SIG-M5 (cell line): ENCODE results near the gene DENND1A.

Experiments used
- DNase-seq: peaks from one replicate; lab custom pipeline; 2025; lab: John Stamatoyannopoulos, UW

Gene DENND1A

DNA sequence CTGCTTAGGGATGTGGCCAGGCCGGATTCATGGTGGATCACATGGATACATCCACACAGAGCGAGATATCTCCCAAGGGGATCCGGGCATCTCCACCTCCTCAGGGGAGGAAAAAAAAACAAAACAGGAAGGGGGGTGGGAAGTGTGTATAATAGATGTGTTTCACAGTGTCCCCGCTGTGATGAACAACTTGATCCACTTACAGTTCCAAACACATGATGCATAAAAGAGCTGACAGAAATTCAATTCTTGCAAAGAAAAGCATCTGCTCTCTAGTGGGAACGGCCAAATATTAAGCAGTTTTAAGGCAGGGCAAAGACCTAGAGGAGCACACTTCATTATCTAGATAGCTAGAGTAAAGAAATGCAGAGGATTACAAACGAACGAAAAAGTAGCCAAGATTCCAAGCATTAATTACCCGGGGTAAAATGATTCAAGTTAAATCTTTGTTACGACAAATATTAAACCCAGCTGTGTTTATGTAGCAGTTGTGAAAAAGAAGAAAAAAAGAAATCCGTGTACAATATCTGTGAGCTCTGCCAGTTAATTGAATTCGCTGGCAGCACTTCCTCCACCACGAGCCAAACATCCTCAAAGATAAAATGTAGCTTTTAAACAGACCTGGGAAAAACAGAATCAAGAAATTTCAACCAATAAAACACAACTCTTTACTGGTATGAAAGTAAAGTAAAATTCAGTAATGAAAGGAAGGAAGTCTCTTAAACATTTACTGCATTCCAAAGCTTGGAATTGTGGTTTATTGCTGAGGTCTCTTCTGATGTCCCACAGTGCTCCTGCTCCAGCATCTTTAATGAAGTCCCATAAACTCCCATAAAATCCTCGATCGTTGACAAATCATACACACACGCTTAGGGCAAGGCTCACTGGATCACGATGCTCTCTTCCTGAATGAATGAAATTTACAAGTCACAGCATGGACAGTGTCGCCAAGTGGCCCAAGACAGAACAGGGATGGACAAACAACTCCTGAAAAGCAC is 360.9 kb downstream of the DENND1A start:
- DNase-seq: no peak

DNA sequence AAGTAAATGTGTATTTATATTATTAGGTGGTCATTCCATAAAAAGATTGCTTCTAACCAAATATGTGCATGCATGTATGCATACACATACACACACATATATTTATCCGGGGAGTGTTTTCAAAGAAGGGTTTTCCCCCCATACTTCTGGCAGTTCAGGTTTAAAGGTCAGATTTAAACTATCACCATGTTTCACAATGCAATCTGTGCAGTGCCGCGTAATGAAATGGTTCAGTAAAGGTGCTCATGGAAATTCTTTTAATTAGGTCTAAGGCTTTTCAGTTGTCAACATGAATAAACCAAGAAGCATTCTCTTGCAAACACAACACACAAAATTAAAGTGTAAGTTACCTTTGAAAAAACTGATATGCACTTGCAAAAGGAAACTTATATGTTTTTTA is 362.9 kb downstream of the DENND1A start:
- no peak for DNase-seq

DNA sequence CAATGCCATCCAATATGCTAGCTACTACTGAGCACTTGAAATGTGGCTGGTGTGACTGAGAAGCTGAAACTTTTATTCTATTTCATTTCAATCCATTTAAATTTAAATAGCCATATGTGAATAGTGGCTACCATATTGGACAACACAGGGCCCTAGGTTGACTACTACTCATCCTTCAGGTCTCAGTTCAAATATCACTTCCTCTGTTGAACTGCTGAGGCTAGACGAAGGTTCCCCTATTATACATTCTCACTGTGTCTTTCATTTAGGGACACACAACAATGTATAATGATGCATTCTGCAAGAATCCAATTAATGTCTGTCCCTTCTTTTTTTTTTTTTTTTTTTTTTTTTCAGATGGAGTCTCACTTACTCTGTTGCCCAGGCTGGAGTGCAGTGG is 365.3 kb downstream of the DENND1A start:
- no peak for DNase-seq

DNA sequence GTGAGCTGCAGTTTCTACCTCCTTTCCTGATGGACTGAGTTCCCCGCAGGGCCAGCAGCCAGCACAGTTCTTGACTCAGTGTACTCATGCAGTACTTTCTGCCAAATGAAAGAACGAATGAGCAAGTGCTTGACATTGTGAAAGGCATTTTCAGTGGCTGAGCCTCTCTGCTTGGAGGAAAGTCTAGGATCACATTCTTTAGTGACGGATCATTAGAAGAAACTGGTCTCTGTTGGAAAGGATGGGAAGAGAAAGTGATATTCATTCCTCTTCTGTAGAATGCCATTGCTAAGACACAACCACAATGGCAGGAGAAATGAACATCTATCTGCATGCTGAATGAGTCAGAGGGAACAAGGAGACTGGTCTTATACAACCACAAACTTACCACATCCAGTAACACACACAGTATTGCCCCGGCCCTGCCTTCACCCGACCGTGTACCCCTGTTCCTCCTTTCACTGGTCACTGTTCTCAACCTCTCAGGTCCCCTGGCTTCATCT is 367.0 kb downstream of the DENND1A start:
- DNase-seq: peak; percentile 20

DNA sequence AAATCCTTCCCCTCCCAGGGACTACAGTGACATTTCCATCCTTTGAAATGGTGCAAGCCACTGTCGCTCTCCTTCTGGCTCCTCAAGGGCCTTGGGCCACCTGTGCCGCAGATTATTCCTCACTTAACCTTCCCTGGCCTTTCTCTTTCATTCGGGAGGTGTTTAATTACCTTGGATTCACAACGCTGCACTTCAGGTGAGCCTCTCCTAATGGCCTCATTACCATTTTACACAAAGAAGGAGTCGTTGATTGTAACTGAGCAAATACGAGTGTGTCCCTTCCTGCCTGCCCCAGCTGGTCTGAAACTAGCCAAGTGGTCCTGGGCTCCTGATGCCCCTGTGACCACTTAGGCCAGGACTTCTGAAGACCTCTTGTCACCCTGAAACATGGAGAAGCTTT is 368.9 kb downstream of the DENND1A start:
- no peak for DNase-seq

DNA sequence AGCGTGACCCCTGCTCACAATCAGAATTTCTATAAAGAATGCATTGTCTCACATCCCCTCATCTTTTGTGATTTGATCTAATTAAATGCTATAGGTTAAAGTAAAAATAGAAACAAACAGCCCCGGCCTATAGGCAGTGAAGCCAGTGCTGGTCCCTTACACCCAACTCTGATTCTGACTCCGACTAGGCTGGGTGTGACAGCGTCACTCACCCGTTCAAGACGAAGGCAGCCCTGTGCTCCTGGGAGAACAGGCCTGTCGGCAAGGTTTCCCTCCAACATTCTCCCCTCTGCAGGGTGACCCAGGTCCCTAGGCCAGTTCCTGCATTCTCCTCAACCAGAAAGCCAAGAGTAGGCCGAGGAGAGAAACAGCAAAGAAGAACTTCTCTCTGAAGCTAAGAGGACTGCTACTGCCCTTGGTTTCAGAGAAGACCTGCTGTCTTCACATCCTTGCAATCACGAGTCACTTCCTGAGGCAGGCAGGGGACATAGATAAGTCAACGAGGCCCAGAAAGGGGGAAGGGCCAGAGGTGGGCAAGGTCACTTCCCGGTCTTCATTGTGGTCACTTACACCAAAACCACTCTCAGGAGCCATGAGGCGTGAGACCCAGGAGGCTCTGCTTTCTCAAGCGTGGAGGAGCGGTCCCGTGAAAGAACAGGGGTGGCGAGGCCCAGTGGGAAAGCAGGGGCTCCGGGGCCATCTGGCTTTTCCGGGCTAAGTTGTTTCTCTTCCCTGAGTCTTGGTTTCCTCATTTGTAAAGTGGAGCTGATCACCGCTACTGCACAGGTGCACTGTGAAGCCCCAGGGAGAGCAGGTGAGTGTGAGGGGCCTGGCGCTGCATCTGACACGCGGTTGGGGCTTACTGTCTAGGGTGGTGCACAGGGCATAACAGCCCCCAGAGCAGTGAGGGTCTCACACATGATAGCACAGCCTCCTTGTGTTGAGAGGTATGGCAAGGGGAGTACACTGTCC is 373.2 kb downstream of the DENND1A start:
- DNase-seq: no peak

DNA sequence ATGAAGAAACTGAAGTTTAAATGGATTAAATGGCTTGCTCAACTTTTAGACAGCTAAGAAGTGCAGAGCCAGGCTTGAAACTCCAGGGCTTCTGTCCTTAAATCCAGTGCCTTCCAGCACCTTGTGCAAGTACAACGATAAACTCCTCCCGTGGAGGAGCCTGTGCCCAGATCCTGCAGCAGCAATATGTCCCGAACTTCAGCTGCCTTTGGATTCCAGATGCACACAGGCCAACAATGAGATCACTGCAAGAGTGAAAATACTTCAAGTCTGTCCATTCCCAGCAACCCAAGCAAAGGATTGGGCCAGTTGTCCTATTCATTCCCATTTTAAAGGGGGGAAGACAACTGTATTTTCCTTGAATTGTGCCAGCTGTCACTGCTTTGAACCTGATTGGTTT is 374.3 kb downstream of the DENND1A start:
- no peak for DNase-seq

DNA sequence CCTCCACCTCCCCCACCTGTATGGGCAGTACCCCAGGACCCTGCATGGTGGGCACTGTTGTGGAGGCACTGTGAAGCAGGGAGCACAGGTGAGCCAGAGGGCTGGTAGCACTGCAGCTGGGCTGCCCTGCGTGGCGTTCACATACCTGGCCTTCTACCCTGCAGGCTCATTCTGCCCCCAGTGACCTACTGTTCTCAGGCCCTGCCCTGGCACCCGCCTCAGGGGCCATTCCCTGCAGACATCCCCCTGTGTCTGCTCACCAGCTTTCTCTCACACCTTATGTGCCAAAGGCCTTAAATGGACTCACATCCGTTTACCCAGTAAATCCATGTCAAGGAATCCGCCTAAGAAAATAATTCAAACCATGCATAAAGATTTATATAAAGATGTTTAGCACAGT is 377.4 kb downstream of the DENND1A start:
- DNase-seq: no peak

DNA sequence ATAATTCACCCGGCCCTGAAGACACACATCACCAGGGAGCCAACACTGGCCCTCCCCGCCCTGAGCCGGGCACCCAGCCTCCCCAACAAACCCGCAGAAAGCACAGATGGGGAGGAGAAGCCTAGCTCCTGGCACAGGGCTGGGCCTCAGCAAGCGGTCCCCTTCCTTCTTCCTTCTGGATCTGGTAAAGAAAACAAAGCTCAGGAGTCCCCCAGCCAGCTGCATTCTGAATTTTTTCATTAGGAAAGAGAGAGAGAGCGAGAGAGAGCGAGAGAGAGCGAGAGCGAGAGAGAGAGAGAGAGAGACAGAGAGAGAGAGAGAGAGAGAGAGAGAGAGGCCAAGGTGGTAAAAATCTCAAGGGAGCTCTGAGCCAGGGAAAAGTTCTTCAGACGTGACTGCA is 378.2 kb downstream of the DENND1A start:
- no peak for DNase-seq

DNA sequence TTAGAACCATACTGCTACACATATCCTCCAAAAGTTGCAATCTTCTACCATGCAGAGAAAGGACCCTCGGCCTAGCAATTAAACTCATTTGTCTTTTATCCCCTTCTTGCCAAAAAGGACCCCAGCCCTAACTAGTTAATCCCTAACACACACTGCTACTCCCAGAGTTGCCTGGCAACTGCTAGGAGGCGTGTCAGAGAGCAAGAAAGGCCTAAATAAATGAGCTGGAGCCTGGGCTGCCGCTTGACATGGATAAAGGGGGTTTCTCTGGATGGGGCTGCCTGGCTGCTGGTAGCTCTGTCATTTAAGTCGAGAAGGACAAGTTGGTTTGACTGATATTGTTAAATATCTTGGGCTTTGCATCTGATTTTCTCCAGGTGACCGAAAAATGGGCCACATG is 379.1 kb downstream of the DENND1A start:
- no peak for DNase-seq

DNA sequence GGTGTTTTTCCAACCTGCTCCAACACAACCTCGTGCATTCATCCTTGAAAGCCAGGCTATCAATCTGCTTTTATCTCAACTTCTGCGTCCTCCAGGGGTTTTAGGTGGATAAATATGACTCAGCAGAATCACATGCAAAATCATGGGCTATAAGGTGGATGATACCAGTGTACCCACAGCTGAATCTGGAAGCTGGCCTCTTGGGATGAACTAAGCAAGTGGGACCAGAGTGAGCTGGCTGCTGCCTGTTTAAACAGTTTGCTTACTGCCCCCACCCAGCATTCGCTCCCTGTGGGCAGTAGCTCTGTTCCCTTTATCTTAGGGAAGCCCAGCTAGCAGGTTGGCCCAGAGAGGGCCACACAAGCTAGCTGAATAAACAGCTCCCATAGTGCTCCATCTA is 379.9 kb downstream of the DENND1A start:
- DNase-seq: no peak

DNA sequence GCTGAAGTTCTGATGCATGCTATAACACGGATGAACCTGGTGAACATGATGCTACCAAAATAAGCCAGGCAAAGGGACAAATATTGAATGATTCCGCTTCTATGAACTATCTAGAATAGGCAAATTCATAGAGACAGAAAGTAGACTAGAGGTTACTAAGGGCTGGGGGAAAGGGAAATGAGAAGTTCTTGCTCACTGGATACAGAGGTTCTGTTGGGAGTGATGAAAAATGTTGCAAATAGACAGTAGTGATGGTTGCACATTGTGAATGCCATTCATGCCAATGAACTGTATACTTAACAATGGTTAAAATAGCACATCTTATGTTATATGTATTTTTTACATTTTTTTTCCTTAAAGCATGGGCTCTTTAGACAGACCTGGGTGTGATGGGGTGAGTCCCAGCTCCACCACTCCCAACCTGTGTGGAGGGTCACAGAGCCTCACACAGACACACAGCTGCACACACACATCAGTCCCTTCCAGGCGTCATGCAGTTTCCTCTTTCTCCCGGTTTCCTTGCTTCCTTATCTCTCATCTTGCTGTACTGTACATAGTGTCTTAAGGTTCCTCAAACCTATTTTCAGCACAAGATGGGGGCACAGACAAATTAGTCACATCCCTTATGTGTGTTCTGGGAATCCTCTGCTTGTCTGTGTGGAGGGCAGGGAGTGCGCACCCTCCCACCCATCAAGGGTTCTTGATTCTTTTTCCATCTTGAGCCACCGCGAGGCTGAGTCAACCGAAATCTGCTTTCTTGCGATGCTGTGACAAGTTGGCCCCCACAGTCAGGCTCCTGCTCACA is 381.0 kb downstream of the DENND1A start:
- peak; percentile 62 for DNase-seq

DNA sequence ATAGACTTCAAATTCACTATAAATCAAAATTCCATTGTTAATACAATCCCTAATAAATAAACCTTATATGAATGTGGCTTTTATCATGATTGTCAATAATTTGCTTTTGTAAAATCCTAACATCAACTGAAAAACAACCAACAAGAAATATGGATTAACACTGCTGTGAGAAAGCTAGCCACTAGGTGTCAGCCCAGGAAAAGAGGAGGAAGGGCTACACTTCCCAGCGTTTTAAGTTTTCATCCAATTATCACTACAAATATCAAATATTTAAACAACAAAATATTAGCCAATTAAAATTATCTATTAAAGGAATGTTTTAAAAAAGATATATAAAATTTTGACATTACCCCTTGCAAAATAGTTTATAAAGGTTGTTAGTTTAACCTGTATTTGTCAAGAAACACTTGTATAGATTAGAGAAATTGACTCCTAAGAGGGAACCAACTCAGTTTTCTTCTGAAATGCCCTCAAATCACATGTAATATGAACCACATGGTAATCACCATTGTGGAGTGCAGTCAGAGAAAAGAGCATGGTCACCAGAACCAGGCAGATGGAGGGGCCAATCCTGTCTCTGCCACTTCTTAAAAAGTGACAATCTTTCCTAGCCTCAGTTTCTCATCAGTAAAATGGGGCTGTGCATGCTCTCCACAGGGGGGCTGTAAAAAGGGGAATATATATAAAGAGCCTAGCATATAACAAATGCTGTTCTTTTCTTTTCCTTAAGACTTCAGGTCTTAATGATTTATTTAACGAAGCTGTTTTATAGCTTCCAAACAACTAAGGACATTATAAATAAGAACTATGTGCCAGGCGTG is 385.7 kb downstream of the DENND1A start:
- no peak for DNase-seq

DNA sequence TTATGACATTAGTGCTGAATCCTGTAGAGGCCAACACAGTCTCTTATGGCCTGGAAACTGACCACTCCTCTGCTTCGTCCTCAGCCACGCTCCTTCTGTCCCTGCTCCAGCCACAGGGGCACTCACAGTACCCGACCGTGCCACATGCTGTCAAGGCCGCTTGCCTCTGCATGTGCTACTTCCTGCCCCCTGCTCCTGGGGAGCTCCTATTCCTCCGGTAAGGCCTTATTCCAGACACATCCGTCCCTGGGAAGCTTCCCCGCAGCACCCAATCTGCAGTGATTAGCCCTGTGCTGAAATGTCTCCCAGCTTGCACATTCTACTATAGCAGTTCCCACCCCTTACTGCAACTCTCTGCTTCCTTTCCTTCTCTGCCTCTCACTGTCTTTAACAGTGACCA is 386.4 kb downstream of the DENND1A start:
- DNase-seq: no peak

DNA sequence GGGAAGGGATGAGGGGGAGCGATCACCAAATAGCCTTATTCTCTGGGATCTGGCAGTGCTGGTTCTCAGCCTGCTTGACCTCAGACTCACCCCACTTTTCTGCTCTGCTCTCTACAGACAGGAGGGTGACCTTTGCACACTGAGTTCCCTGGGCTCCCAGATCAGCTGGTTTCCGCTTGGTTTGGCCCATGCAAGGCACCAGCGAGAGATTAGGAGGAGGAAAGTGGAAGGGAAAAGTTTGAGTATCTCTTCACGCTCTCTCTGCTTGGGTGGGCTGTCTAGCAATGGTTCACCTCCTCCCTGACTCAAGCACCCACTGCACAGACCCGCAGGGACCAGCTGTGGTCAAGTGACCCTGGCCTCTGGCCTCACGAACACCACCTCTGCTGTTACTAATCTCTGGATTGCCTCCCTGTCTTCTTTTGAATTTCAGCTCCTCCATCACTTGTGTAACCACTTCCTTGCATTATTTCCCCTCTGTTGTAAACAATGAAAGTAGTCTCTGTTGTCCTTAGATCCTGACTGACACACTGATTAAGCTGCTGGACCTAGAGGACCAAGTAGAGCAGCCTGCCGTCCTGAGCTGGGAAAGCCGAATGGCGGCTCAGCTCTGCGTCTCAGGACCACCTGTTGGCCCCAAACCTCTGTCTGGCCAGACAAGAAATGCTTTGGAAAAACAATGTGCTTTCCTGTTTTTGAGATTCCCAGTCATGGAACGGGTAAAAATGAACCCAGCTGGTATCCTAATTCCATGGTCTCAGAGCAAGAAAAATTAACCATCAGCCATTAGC is 387.3 kb downstream of the DENND1A start:
- DNase-seq: no peak

DNA sequence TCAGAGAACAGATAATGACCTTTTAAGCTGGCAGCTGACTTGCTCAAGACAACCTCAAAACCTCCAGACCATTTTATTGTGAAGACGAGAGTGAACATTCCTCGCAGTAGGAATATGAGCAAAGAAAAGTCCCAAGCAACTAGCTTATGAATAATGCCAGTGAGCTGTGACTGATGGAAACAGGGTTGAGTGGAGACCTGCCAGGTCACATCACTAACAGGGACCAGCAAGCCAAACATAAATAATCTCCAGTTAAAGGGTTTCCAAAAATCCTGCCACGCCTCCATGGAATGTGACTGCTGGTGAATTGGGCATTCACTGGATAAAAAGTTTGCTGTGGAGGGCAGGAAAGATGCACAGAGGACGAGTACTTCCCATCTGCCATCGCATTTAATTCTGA is 388.5 kb downstream of the DENND1A start:
- DNase-seq: no peak

DNA sequence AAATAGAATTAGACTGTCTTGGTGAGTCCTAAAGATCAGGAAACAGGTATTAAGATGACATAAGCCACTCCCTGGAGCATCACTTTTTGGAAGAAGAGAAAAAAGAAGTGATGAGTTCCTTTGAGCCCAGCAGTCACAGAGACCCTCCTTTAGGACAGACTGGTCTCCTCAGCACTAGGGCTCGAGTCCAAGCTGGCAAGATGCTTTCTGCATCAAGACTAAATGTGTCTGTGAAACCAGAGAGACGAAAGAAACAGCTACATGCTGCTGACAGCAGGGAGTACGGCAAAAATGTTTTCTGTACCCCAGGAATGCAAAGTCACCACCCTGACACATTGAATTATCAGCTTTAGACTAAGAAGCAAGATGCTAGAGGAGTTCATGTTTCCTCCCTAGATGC is 389.5 kb downstream of the DENND1A start:
- no peak for DNase-seq

DNA sequence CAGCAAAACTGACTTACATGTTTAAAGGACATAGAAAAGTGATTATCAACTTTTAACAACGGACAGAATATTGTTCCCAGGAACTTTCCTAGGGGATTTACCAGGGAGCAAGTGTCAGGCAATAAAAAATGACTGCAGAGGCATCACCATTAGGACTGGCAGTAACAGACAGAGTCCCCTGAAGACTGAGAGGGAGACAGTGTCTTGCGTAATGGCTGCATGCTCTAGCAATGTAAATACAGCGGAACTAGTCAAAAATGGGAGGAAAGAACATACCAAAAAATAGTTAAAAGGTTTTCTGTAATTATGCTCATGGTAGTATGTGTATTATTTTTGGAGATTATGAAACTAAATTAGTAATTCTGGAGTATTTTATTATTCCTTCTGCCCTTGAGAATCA is 392.1 kb downstream of the DENND1A start:
- DNase-seq: no peak

DNA sequence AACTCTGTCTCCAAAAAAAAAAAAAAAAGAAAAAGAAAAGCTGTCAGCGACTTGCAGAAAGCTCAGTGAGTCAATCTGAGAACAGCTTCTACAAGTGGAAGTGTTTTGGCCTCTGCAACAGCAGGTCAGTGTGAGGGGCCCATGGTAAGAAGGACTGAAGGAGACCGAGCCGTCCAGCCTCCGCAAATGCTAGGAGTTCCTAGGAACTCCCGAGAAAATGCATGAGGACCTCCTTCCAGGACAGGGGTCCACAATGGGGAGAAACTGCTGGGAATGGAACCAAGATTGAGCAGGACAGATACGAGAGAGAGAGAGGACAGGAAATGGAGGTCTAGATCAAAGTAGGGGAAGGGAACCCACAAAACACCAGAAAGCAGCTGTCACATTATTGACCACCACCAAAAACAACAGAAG is 393.5 kb downstream of the DENND1A start:
- no peak for DNase-seq

DNA sequence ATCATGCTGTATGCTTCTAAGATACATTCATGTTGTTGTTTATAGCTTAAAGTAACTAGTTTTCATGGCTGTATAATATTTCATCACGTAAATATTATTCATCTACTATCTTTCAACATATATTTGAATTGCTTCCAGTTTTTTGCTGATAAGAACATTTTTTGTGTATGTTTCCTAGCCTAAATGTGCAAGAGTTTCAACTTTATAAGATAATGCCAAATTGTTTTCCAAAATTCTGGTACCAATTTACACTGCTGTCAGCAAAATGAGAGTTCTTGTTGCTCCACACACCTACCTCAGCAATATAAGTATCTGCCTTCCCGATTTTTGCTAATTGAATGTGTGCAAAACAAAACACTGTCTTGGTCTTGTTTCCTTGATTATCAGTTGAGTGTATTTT is 395.6 kb downstream of the DENND1A start:
- DNase-seq: no peak
